HUES48 (cell line): ENCODE data around the gene WDR27.

Source experiments
- H3K27ac ChIP-seq: one replicate; pipeline ENCODE4 v1.7.0; 2013; ENCODE audit warnings: low read depth, low read length, inconsistent platforms
- H3K27me3 ChIP-seq: 2 replicates; pipeline ENCODE4 v1.6.1; 2013; ENCODE audit warnings: mild to moderate bottlenecking, low read length; ENCODE audit not compliant: control insufficient read depth, insufficient read depth
- H3K36me3 ChIP-seq: 2 replicates; pipeline ENCODE4 v1.6.1; 2013; ENCODE audit warnings: low read length; ENCODE audit not compliant: control insufficient read depth, insufficient read depth
- H3K4me1 ChIP-seq: 2 replicates; pipeline ENCODE4 v1.6.1; 2013; ENCODE audit warnings: mild to moderate bottlenecking, low read length; ENCODE audit not compliant: control insufficient read depth, insufficient read depth
- H3K4me3 ChIP-seq: 2 replicates; pipeline ENCODE4 v1.5.1; 2013; ENCODE audit warnings: mild to moderate bottlenecking, low read depth, low read length
- H3K9ac ChIP-seq: 2 replicates; pipeline ENCODE4 v1.6.1; 2013; ENCODE audit warnings: mild to moderate bottlenecking, low read depth, low read length, moderate library complexity
- H3K9me3 ChIP-seq: 2 replicates; pipeline ENCODE4 v1.6.1; 2013; ENCODE audit warnings: low read length; ENCODE audit not compliant: control insufficient read depth, insufficient read depth

The WDR27 gene

DNA sequence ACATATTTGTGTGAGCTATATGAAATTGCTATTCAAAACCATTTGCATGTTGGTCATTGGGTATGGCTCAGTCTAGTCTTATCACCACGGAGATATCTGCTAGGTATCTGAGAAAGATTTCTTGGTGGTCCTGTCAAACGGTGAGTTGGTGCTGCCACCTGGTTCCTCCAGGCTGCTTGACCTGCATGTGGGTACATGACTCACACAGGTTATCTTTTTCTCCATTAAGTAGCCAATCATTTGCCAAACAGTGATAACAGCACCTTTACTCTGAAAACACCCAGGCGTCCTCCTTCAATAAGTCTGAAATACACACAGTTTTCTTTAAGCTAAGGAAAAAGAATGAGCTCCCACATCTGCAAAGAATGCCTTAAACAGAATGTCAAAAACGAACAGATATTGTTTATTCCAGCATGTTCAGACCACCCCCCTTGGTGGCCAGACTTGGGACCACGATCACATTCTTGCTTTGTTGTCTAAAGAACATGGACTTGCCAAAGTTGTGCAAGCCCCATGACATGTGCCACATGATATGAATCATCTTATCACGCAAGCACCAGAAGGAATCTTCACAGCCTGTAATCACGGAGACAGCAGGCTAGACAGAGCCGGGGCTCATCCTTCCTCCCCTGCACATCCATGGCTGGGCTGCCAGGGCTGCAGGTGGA is 247.5 kb downstream of the WDR27 start:
- H3K4me1 ChIP-seq = no peaks in the 10 kb centered on the region
- no peaks in the 10 kb centered on the region for H3K36me3 ChIP-seq
- no peaks in the 10 kb centered on the region for H3K9me3 ChIP-seq
- H3K27me3 ChIP-seq = no peaks in the 10 kb centered on the region
- H3K27ac ChIP-seq = no peak overlapping the region
- H3K9ac ChIP-seq = no peak overlapping the region
- no peak overlapping the region for H3K4me3 ChIP-seq

DNA sequence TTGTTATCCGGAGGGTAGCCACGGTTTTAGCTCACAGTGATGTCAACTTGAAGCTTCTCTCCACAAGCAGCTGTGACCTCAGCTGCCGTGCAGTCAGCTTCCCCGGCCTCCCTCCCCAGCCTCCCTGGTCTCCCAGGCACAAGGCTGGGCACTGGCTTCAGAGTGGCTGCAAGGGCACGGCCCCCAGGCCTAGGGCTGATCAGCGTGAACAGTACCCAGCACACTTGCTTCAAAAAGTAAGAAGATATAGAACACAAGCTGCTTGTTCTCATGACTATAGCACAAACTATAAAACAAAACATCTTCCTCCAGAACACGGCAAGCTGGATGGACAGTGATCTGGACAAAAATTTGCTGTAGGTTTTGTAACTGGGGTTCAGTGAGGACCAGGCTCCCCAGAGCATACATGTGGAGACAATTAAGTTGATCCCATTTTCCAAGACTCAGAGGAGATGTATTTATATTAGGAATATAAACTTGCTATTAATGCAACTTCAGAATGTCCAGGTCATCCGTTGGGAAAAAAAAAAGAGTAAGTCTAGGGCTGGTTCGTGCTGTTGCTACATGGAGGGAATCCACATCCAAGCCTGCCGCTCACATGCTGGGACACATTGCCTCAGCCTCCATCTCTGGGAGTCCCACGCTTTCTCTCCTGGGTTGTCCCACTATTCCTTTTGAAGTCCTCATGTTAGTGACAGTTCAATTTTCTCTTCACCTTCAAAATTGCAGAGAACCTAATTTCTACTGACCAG is 248.8 kb downstream of the WDR27 start:
- Histone ChIP-seq H3K4me1 (no peaks in the 10 kb centered on the region), H3K4me3 (no peak overlapping the region), H3K9ac (no peak overlapping the region), H3K9me3 (no peaks in the 10 kb centered on the region), H3K36me3 (no peaks in the 10 kb centered on the region), H3K27ac (no peak overlapping the region), H3K27me3 (no peaks in the 10 kb centered on the region)

GRCh38 chr6:169452117-169452868 is 249.5 kb downstream of the WDR27 start:
- Histone ChIP-seq H3K27me3 (no peaks in the 10 kb centered on the region), H3K9me3 (no peaks in the 10 kb centered on the region), H3K4me1 (no peaks in the 10 kb centered on the region), H3K9ac (no peak overlapping the region), H3K36me3 (no peaks in the 10 kb centered on the region), H3K27ac (no peak overlapping the region), H3K4me3 (no peak overlapping the region)

DNA sequence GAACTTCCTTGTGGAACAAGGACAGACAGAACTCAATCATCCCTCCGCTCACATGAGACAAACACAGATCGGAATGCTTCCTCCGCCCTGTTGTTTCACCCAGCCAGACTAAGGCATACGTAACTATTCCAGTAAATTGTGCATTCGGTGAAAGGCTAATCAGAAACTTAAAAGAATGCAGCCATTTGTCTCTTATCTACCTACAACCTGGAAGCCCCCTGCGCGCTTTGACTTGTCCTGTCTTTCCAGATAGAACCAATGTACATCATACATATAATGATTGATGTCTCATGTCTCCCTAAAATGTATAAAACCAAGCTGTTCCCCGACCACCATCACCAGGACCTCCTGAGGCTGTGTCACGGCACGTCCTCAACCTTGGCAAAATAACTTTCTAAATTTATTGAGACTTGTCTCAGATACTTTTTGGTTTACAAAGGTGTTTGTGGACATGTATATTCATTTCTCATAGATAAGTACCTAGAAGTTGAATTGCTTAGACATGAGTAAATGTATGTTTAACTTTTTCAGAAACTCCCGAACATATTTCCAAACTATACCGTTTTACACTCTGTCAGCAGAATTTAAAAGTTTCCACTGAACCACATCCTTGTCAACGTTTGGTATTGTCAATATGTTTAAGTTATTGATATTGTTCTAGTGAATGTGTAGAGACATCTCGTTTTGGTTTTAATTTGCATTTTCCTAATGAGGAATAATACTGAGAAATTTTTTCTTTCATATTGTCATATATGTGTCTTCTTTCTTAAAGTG is 250.6 kb downstream of the WDR27 start:
- no peaks in the 10 kb centered on the region for H3K27me3 ChIP-seq
- no peak overlapping the region for H3K9ac ChIP-seq
- no peaks in the 10 kb centered on the region for H3K9me3 ChIP-seq
- no peak overlapping the region for H3K27ac ChIP-seq
- no peak overlapping the region for H3K4me3 ChIP-seq
- no peaks in the 10 kb centered on the region for H3K36me3 ChIP-seq
- H3K4me1 ChIP-seq = no peaks in the 10 kb centered on the region

GRCh38 chr6:169450097-169450496 is 251.7 kb downstream of the WDR27 start:
- no peaks in the 10 kb centered on the region for H3K9me3 ChIP-seq
- H3K4me3 ChIP-seq = no peak overlapping the region
- no peak overlapping the region for H3K27ac ChIP-seq
- H3K36me3 ChIP-seq = no peaks in the 10 kb centered on the region
- H3K4me1 ChIP-seq = no peaks in the 10 kb centered on the region
- H3K27me3 ChIP-seq = no peaks in the 10 kb centered on the region
- no peak overlapping the region for H3K9ac ChIP-seq

GRCh38 chr6:169449221-169449620 is 252.6 kb downstream of the WDR27 start:
- no peaks in the 10 kb centered on the region for H3K36me3 ChIP-seq
- H3K9me3 ChIP-seq = no peaks in the 10 kb centered on the region
- no peaks in the 10 kb centered on the region for H3K4me1 ChIP-seq
- no peak overlapping the region for H3K27ac ChIP-seq
- no peak overlapping the region for H3K9ac ChIP-seq
- H3K4me3 ChIP-seq = no peak overlapping the region
- H3K27me3 ChIP-seq = no peaks in the 10 kb centered on the region

DNA sequence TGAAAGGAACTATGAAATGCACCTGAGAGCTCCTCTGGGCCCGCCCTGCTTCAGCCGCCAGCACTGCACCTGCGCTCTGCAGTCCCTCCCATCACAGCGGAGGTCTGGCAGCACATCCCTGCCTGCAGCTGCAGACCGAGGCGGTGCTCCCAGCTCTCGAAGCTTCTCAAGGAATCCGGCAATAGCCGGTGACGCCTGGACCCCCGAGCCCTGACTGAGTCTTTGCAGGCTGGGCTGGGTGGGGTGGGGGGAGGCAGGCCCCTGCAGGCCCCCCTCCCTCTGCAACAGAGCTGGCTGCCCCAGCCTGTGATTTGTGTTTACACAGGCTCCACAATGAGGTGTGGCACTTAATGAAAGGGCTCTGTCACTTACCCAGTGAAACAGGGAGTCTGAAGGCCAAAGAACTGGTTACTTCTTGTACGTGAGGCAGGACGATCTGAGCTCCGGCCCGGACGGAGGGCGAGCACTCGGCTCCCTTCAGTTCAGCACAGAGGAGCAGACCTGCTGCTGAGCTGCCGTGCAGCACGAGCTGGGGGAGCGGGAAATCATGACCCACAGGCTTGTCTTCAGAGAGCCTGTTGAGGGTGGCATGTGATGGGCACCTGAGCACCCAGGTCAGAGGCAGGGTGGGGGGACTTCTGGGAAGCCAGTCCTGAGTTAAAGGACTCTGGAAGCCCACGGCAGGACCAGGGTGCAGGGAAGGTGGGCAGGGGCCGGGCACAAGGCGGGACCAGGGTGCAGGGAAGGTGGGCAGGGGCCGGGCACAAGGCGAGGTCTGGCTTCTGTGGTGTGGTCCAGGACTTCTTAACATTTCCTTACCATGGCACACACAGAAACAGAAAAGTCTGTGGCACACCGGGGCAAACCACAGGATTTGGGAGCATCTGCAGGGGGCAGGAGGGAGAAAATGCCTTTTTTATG is 255.9 kb downstream of the WDR27 start:
- no peak overlapping the region for H3K27ac ChIP-seq

DNA sequence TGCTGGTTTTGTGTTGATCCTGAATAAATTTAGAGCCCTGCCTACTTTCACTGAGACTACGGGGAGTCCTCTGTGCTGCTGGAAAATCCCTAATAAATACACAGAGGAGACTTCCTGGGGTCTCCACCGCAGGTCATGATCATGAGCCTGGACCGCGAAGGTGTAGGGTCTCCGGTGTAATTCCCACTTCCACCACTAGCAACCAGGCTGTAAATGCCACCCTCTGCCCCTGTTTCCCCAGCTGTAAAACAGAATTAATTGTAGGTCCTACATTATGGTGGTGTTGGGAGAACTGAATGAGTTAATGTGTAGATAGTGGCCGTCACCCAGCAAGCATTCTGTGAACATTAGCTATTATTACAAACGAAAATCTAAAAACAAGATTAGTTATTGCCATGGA is 256.6 kb downstream of the WDR27 start:
- no peaks in the 10 kb centered on the region for H3K27me3 ChIP-seq

More for the DNA sequence above, 255.9 kb downstream of the WDR27 start:
- Histone ChIP-seq H3K4me1 (no peaks in the 10 kb centered on the region), H3K36me3 (no peaks in the 10 kb centered on the region), H3K9me3 (no peaks in the 10 kb centered on the region), H3K4me3 (no peak overlapping the region), H3K9ac (no peak overlapping the region), H3K27me3 (no peaks in the 10 kb centered on the region)

DNA sequence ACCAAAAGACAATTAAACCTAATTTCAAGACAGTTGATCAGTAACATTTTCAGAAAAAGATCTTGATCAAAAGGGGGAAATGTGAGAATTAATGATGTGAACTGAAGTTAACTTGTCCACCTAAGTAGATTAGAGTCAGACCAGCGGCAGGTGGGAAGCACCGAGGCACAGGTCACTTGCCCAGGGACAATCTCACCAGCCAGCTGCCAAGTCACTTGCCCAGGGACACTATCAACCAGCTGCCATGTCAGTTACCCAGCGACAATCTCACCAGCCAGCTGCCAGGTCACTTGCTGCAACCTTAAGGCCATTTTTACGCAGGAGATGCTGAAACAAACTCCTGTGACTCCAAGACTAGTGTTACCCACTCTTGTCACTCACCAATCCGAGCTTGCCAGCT is 260.5 kb downstream of the WDR27 start:
- Histone ChIP-seq H3K4me1 (no peaks in the 10 kb centered on the region), H3K9me3 (no peaks in the 10 kb centered on the region; the same call in 1 of the 2 replicates), H3K36me3 (no peaks in the 10 kb centered on the region), H3K27ac (no peak overlapping the region), H3K9ac (no peak overlapping the region), H3K27me3 (no peaks in the 10 kb centered on the region), H3K4me3 (no peak overlapping the region)

More for the DNA sequence above, 256.6 kb downstream of the WDR27 start:
- Histone ChIP-seq H3K36me3 (no peaks in the 10 kb centered on the region), H3K4me3 (no peak overlapping the region), H3K9me3 (no peaks in the 10 kb centered on the region), H3K4me1 (no peaks in the 10 kb centered on the region), H3K9ac (no peak overlapping the region), H3K27ac (no peak overlapping the region)

DNA sequence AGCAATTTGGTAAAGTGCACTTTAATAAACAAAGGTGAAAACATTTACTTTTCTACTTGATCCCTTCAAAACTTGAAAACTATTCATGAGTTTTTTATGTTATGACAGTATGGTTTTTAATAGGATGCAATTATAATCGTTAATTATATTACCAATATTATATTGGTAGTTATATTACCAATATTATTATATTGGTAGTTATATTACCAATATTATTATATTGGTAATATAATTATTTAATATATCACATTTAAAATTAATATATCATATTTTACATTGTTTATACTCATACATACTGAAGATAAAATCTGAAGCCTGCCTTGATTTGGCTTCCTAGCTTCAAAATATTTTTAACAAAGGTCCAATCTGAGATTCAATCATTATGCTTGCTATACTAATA is 262.1 kb downstream of the WDR27 start:
- no peaks in the 10 kb centered on the region for H3K36me3 ChIP-seq
- no peaks in the 10 kb centered on the region for H3K4me1 ChIP-seq
- H3K9me3 ChIP-seq = peaks cover 6% of the 10 kb centered on the region
- H3K27me3 ChIP-seq = no peaks in the 10 kb centered on the region
- no peak overlapping the region for H3K27ac ChIP-seq
- no peak overlapping the region for H3K9ac ChIP-seq
- H3K4me3 ChIP-seq = no peak overlapping the region
